ENCODE data around the gene NAXE.
"Not testable (repeated sequence)": the region's sequence is repeated elsewhere in the genome, so short reads cannot be mapped to it uniquely, and the experiment has no call there.

- TF ChIP-seq CTCF, POLR2A, EP300 (IDR thresholded peaks at IDR 0.05): not testable (repeated sequence)
Measured at GRCh38 chr1:156552937-156553336, 38.6 kb upstream of the NAXE start.
